ENCODE data around the gene SLFN13. TPM values are rescaled to one million over a fixed set of nuclear protein-coding genes. Genes with fewer than 3 reads are reported as not detected.

The SLFN13 gene
- polyA plus RNA-seq, 1 donor (not counting 4 experiments of a cell fraction or from before 2014, with no cell fraction given): 1.4 TPM

DNA sequence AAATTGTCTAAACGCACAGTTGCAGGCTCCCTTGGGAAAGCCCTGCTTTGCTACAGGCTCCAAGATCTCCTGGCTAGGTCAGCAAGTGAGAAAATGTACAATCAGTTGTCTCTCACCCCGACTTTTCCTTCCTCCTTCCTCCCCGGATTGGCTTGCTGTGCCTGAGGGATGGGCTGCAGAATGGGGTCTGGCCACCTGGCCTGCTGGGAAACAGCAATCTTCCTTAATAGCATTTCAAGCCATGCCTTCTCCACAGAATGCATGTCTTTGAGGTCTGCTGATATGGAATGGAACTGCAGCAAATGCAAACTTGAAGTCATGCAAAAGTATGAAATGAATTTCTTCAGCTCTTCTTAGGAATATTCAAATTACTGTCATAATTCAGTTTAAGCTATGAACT is 42.9 kb upstream of the SLFN13 start:
- no peak overlapping the region for H3K4me2 ChIP-seq (ENCODE audit: control insufficient read depth, extremely low read depth, insufficient read depth, low read depth, low read length)
- H3K36me3 ChIP-seq (ENCODE audit: control insufficient read depth in 2 of 2, extremely low read depth in 1 of 2, insufficient read depth in 2 of 2, low read length in 2 of 2): no peaks in the 10 kb centered on the region
- peaks cover 97% of the 10 kb centered on the region for H3K27me3 ChIP-seq (ENCODE audit: control insufficient read depth, extremely low read depth, insufficient read depth, low read length)
- H2AFZ ChIP-seq (ENCODE audit: control insufficient read depth, low read length): no peak overlapping the region
- DNase-seq (ENCODE audit: low read depth, low spot score) (no peak), FAIRE-seq (no peak)
- dilution Hi-C loops (cut with MboI; ENCODE audit: extremely low pct_ligation_motif_present, low sequenced_read_pairs): no loop called here
- H3K4me3 ChIP-seq (ENCODE audit: control insufficient read depth in 2 of 3, extremely low read depth in 1 of 3, insufficient read depth in 2 of 3, low read depth in 1 of 3, low read length in 3 of 3): no peak overlapping the region
- no peaks in the 10 kb centered on the region for H3K79me2 ChIP-seq (ENCODE audit: control insufficient read depth, insufficient read depth, low read length)
- no peak overlapping the region for H3K27ac ChIP-seq (ENCODE audit: control insufficient read depth, insufficient read depth, low read length)
- peaks cover 3% of the 10 kb centered on the region for H4K20me1 ChIP-seq (ENCODE audit: control insufficient read depth, extremely low read depth, insufficient read depth, low read length)
- H3K9ac ChIP-seq (ENCODE audit: control insufficient read depth, extremely low read depth, insufficient read depth, low read length): no peak overlapping the region
- no peak for TF ChIP-seq EZH2 (IDR thresholded peaks at IDR 0.05; ENCODE audit: low read length)
- peaks cover 10% of the 10 kb centered on the region for H3K9me3 ChIP-seq (ENCODE audit: control insufficient read depth, low read depth, low read length)
- no peaks in the 10 kb centered on the region for H3K9me1 ChIP-seq (ENCODE audit: control insufficient read depth, extremely low read depth, insufficient read depth, low read length)
- peaks cover 9% of the 10 kb centered on the region for H3K4me1 ChIP-seq (ENCODE audit: control insufficient read depth, extremely low read depth, insufficient read depth, low read length)

DNA sequence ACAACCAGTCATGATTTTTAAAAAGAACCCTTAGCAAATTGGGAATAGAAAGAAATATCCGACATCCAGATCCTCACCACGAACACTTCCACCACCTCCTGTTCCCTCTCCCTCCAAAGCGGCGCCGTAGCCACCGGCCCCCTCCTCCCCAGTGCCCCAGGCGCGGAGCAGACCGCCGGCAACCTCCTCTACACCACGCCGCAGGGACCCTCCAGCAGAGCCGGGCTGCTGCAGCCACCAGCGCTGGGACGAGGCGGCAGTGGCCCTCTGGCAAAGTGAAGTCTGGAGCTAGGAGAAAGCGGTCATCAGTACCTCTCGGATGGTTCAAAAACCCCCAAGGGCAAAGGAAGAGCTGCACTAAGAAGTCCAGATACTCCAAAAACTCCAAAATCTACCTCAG is 41.4 kb upstream of the SLFN13 start:
- Histone ChIP-seq H3K4me3 (ENCODE audit: control insufficient read depth in 2 of 3, extremely low read depth in 1 of 3, insufficient read depth in 2 of 3, low read depth in 1 of 3, low read length in 3 of 3) (no peak overlapping the region), H3K79me2 (ENCODE audit: control insufficient read depth, insufficient read depth, low read length) (no peaks in the 10 kb centered on the region), H3K36me3 (ENCODE audit: control insufficient read depth in 2 of 2, extremely low read depth in 1 of 2, insufficient read depth in 2 of 2, low read length in 2 of 2) (no peaks in the 10 kb centered on the region), H3K9me1 (ENCODE audit: control insufficient read depth, extremely low read depth, insufficient read depth, low read length) (no peaks in the 10 kb centered on the region), H2AFZ (ENCODE audit: control insufficient read depth, low read length) (no peak overlapping the region), H3K9ac (ENCODE audit: control insufficient read depth, extremely low read depth, insufficient read depth, low read length) (no peak overlapping the region), H3K27me3 (ENCODE audit: control insufficient read depth, extremely low read depth, insufficient read depth, low read length) (peaks cover 90% of the 10 kb centered on the region), H4K20me1 (ENCODE audit: control insufficient read depth, extremely low read depth, insufficient read depth, low read length) (peaks cover 3% of the 10 kb centered on the region), H3K9me3 (ENCODE audit: control insufficient read depth, low read depth, low read length) (peaks cover 10% of the 10 kb centered on the region), H3K4me2 (ENCODE audit: control insufficient read depth, extremely low read depth, insufficient read depth, low read depth, low read length) (no peak overlapping the region), H3K4me1 (ENCODE audit: control insufficient read depth, extremely low read depth, insufficient read depth, low read length) (peaks cover 9% of the 10 kb centered on the region), H3K27ac (ENCODE audit: control insufficient read depth, insufficient read depth, low read length) (no peak overlapping the region)
- TF ChIP-seq EZH2 (IDR thresholded peaks at IDR 0.05; ENCODE audit: low read length): no peak
- TF ChIP-seq, protein P1, sequence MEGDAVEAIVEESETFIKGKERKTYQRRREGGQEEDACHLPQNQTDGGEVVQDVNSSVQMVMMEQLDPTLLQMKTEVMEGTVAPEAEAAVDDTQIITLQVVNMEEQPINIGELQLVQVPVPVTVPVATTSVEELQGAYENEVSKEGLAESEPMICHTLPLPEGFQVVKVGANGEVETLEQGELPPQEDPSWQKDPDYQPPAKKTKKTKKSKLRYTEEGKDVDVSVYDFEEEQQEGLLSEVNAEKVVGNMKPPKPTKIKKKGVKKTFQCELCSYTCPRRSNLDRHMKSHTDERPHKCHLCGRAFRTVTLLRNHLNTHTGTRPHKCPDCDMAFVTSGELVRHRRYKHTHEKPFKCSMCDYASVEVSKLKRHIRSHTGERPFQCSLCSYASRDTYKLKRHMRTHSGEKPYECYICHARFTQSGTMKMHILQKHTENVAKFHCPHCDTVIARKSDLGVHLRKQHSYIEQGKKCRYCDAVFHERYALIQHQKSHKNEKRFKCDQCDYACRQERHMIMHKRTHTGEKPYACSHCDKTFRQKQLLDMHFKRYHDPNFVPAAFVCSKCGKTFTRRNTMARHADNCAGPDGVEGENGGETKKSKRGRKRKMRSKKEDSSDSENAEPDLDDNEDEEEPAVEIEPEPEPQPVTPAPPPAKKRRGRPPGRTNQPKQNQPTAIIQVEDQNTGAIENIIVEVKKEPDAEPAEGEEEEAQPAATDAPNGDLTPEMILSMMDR (optimal IDR thresholded peaks at IDR 0.05 in 1 of 3, IDR thresholded peaks at IDR 0.05 in 1 of 3, conservative IDR thresholded peaks at IDR 0.05 in 1 of 3; ENCODE audit: extremely low read depth in 1 of 3, insufficient read depth in 2 of 3, low read length in 3 of 3): no peak
- DNase-seq (ENCODE audit: low read depth, low spot score) (no peak), FAIRE-seq (no peak)
- dilution Hi-C loops (cut with MboI; ENCODE audit: extremely low pct_ligation_motif_present, low sequenced_read_pairs): no loop called here

DNA sequence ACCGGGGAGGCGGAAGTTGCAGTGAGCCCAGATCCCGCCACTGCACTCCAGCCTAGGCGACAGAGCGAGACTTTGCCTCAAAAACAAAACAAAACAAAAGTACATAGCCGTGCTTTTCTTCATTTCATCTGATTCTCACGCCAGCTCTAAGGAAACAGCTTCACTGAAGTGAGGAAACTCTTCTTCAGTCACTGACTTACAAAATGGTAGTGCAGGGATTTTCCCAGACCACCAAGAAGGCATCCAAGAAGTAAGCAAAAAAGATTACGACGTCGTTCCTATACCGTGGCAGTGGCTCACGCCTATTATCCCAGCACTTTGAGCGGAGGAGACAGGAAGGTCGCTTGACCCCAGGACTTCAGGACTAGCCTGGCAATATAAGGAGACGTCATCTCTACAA is 40.4 kb upstream of the SLFN13 start:
- FAIRE-seq (no peak), DNase-seq (ENCODE audit: low read depth, low spot score) (no peak)
- Histone ChIP-seq H2AFZ (ENCODE audit: control insufficient read depth, low read length) (no peak overlapping the region), H3K4me3 (ENCODE audit: control insufficient read depth in 2 of 3, extremely low read depth in 1 of 3, insufficient read depth in 2 of 3, low read depth in 1 of 3, low read length in 3 of 3) (no peak overlapping the region), H3K9me1 (ENCODE audit: control insufficient read depth, extremely low read depth, insufficient read depth, low read length) (no peaks in the 10 kb centered on the region), H4K20me1 (ENCODE audit: control insufficient read depth, extremely low read depth, insufficient read depth, low read length) (peaks cover 3% of the 10 kb centered on the region), H3K27me3 (ENCODE audit: control insufficient read depth, extremely low read depth, insufficient read depth, low read length) (peaks cover 88% of the 10 kb centered on the region), H3K27ac (ENCODE audit: control insufficient read depth, insufficient read depth, low read length) (no peak overlapping the region), H3K9me3 (ENCODE audit: control insufficient read depth, low read depth, low read length) (peaks cover 10% of the 10 kb centered on the region), H3K4me2 (ENCODE audit: control insufficient read depth, extremely low read depth, insufficient read depth, low read depth, low read length) (no peak overlapping the region), H3K36me3 (ENCODE audit: control insufficient read depth in 2 of 2, extremely low read depth in 1 of 2, insufficient read depth in 2 of 2, low read length in 2 of 2) (no peaks in the 10 kb centered on the region), H3K79me2 (ENCODE audit: control insufficient read depth, insufficient read depth, low read length) (no peaks in the 10 kb centered on the region), H3K4me1 (ENCODE audit: control insufficient read depth, extremely low read depth, insufficient read depth, low read length) (peaks cover 9% of the 10 kb centered on the region), H3K9ac (ENCODE audit: control insufficient read depth, extremely low read depth, insufficient read depth, low read length) (no peak overlapping the region)
- dilution Hi-C loops (cut with MboI; ENCODE audit: extremely low pct_ligation_motif_present, low sequenced_read_pairs): no loop called here
- TF ChIP-seq EZH2 (IDR thresholded peaks at IDR 0.05; ENCODE audit: low read length): no peak
- TF ChIP-seq, protein P1 (optimal IDR thresholded peaks at IDR 0.05 in 1 of 3, IDR thresholded peaks at IDR 0.05 in 1 of 3, conservative IDR thresholded peaks at IDR 0.05 in 1 of 3; ENCODE audit: extremely low read depth in 1 of 3, insufficient read depth in 2 of 3, low read length in 3 of 3): no peak

Data from keratinocyte (primary cell).